ENCODE data around the gene CD36. TPM values are rescaled to one million over a fixed set of nuclear protein-coding genes. Genes with fewer than 3 reads are reported as not detected.

Gene CD36
- total RNA-seq, 1 donor from 2014 or later: not detected

Other genes with a start within 250 kb of the CD36 start
- not detected in 2 replicates for gene GNAT3, start 126.6 kb upstream of the CD36 start, total RNA-seq